HG03558 (cell line): ENCODE results near the gene CIBAR2.
"Not testable (repeated sequence)": the region's sequence is repeated elsewhere in the genome, so short reads cannot be mapped to it uniquely, and the experiment has no call there.

Experiments
- ATAC-seq: cut with Tn5 transposase; IDR thresholded peaks from one replicate; pipeline ENCODE4 v1.9.1; 2021; ENCODE audit warnings: moderate number of reproducible peaks; ENCODE audit not compliant: unreplicated experiment; ENCODE audit errors: extremely low read depth

CIBAR2 gene

DNA sequence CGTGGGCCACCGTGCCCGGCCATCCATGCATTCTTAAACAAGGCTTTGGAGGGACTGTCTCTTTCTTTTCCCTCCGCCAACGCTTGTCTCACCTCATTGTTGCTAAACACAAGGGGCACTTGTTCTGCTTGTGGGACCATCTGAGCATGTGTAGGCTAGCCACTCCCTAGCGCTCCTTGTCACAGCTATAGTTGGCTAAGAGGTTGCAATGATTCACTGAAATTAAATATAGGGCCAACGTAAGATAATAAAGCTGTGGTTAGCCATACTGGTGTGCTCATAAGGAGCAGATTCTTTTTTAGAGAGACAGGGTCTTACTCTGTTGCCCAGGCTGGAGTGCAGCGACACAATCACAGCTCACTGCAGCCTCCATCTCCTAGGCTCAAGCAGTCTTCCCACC is 43.5 kb downstream of the CIBAR2 start:
- ATAC-seq = no peak

DNA sequence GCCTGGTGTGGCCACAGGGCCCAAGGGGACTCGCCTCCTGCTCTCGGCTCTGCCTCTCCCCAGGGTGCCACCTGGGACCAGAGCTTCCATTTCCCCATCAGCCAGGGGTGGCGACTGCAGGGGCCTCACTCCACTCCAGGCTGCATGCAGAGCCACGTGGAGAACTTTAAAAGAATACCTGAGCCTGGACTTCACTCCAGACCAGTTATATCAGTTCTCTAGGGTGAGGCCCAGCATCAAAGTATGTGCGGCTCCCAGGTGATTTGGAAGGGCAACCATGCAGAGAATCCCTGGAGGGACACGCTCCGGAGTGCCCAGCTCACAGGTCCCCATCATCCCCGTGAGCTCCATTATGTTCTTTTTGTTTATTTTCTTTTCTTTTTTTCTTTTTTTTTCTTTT is 44.8 kb downstream of the CIBAR2 start:
- ATAC-seq = no peak

DNA sequence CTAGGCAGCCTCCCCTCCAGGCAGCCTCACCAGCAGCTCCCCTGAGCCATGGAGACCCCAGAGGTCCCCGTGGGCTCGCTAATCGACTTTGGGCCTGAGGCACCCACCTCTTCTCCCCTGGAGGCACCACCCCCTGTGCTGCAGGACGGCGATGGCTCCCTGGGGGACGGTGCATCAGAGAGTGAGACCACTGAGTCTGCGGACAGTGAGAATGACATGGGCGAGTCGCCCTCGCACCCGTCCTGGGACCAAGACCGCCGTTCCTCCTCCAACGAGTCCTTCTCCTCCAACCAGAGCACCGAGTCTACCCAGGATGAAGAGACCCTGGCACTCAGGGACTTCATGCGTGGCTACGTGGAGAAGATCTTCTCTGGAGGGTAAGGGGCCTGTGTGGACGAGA is 45.2 kb downstream of the CIBAR2 start:
- ATAC-seq = no peak

DNA sequence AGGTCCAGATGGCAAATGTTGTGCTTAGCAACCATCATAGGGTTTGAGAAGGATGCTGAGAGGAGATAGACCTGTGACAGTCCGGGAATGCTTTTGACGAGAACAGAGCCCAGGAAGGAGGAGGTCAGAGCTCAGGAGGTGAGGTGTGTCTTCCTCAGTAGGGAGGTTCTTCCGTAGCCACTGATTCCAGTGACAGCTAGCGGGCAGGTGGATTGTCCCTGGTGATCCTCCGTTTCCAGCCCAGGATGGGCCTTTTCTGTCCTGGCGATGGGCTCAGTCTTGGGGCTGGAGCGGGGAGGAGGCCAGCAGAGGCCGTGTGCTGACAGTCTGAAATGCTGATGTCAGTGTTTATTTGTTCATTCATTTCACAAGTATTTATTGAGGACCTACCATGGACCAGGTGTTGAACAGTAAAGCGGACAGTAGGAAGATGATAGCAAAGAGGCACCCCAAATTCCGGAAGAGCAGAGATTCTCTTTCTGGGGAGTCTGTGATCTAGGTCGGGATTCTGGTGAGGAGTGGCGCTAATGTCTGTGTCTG is 45.9 kb downstream of the CIBAR2 start:
- no peak for ATAC-seq

DNA sequence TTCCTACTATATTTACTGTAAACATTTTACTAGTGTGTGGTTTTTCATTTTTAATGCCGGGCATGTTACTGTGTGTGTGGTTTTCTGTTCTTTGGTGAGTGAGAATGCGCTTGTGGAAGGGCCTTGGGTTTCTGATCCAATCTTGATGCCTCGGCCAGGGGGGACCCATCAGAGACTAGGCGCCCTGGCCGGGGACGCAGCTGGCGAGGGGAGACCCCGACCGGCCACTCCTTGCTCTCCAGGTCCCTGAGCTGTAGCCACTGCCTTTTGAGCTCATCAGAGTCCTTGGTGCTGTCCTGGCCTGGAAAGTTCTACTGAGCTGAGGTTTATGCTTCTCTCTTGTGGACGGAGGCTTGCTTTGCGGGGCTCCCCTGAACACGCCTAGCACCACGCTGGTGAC is 47.2 kb downstream of the CIBAR2 start:
- ATAC-seq = no peak

DNA sequence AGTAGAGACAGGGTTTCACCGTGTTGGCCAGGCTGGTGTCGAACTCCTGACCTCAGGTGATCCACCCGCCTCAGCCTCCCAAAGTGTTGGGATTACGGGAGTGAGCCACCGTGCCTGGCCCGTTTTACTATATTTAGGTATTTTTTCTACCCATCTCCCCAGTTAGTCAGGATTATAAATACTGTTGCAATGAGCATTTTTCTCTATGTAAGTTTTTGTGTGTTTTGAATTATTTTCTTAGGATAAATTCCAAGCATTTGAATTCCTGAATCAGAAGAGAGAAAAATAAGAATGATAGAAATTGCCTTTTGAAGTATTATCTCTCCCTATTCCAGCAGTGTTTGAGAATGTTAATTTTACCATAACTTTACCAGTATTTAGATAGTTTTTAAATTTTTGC is 48.1 kb downstream of the CIBAR2 start:
- ATAC-seq = no peak

DNA sequence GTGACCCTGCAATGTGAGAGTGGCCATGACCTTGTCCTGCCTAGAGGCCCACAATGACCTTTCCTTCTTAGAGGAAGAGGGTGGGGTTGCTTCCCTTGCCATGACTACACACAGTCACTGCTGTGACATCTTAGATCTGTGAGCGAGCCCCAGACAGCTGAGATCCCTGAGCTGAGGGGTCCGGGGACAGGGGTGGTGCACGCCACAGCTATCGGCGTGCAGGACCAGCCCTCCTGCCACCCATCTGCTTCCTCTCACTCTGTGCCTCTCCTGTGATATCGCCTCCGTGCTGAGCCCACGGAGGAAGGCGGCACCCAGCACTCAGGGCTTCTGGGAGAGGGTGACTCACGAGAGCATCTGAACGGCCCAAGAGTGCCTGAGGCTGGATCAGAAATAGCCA is 49.4 kb downstream of the CIBAR2 start:
- ATAC-seq = no peak

DNA sequence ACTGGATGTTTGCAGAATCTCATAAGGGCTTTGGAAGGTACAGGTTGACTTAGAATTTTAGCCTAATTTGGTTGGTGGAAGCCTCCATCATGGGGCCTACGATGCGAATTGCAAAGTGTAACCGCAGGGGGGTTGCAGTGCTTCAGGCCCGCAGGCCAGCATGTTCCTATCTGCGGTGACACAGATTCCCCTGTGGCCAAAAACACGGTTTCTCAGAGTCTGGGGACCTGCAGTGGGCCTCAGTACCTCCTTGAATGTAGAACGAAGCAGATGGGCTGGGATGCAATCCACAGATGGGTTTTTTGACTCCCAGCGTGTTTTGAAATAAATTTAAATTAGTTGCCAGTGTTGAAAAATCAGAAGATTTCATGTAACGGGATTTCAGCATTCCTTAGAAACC is 49.9 kb downstream of the CIBAR2 start:
- no peak for ATAC-seq

DNA sequence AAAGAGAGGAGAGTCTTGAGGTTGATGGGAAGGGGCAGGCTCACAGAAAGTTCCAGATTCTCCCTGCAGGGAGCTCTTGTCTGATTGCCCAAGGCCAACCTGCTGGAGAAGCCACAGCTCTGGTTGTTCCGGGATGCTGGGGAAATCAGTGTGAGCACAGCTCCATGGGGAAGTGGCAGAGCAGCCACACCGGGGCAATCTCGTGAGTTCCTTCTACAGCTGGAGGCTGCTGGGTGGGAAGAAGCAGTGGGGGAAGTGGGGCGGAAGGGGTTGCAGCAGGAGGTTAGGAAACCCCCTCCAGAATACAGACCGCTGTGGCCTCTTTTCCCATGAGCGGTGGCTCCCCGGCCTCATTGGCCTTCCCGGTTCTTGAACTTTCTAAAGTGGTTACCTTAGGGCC is 50.7 kb downstream of the CIBAR2 start:
- ATAC-seq = no peak

DNA sequence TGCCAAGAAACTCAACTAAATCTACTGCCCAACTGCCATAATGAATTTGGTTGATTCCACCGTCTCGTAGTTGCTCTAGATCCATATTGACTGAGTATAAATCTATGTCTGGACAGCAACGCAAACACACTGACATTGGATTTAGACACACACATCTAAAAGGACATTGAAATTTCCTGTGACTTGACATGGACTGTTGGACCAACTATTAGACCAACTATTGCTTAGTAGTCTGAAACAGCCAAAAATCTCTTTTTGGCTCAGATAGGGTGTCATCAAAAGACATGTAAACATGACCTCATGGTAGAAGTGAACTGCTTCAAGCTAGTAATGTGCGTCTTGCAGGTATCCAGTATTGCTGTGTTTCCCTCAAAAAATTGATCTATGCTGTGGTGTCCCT is 53.4 kb downstream of the CIBAR2 start:
- ATAC-seq = no peak

DNA sequence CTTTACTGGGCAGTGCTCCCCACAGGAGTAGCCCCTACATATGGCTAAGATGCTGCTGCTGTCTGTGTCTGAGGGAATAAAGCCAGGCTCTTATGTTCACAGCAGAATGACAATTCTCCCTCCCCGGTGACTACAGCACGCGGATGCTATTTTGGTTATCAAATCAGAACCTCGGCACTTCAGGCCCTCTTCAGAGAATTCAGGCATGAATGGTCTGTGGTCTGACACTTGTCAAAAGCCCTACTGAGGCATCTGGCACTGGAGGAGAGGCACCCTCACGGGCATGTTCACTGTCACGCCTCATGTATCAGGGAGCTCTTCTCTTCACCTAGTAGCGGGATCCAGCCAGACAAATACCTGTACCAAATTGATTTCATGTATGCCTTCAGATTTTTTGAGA is 54.3 kb downstream of the CIBAR2 start:
- no peak for ATAC-seq

DNA sequence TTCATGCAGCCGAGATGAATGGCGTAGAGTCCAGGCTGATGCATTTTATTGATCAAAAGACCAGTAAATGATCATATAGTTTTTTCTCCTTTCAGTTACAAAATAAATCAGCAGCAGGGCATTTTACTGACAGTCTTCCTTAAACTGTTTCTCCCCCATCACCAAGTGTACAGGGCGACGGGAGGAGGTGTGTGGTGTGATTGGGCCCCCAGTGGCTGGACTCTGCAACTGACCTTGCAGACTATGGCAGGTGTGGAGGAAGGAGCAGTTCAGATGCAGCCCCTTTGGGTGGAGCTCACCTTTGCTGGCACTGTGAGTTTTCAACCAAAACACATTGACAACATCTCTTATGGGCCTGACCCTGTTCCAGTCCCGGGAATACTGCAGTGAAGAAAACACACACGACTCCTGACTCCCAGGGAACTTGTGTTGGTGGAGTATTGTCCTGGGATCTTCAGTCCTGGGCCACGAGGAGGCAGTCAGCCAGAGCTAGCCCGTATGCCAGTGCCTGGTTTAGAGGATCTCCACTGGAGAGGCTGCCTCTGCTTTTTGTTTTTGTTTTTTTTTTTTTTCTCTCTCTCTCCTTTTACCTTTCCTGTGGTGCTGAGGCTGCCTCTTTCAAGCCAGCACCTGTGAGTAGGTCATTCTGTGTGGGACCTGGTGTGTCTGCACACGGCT is 54.9 kb downstream of the CIBAR2 start:
- ATAC-seq = no peak

DNA sequence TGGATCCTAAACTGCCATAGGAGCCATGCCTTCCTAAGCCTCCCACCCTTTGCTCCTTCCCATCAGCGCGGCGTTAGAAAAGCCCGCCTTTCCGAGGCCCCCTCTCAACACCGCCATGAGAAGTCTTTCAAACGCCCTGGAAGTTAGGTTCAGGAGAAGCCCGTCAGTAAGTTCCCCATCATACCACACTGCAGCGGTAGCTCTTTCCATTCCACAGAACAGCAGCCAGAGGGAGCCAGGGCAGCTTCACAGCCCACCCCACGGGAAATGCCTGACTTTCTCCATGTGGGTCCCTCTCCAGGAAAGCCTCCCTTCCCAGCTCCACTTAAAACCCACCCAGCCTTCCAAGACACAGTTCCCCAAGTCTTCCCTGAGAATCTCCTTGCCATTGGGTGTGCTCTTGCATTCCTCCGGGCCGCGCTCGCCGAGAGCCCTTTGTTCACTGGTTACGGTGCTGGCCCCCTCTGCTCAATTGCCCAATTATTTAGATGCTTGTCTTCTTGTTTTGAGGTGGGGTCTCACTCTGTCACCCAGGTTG is 56.0 kb downstream of the CIBAR2 start:
- ATAC-seq = no peak

DNA sequence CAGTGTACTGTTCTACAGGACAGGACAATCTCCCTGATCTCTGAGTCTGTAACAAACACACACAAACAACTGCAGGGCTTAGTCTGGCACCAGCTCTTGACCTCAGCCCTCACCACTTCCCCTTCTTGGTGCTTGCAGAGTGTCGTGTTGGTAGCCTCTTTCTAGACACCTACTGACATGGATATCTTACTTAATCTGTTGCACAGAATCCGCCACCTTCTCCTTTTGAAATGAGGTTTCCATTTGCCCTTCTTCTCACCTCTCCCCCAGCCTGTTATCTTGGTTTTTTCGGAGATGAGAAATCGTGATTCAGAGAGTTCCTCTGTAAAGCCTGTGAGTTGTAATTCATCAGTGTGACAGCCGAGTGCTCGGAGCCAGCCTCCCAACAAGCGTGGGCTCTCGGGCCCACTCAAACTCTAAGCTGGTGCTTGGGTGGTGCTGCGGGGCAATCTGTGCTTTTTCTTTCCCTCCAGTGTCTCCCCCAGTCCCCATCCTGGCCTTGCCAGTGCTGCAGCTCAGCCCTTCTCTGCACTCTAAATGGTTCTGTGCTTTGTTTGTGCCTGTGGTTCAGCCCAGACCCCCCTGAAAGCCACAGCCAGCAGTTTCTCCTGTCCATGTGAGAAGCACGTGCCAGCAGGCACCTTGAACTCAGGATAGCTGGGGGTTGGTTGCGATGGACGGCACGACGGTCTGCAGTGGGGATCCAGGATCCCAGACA is 56.6 kb downstream of the CIBAR2 start:
- ATAC-seq = no peak

DNA sequence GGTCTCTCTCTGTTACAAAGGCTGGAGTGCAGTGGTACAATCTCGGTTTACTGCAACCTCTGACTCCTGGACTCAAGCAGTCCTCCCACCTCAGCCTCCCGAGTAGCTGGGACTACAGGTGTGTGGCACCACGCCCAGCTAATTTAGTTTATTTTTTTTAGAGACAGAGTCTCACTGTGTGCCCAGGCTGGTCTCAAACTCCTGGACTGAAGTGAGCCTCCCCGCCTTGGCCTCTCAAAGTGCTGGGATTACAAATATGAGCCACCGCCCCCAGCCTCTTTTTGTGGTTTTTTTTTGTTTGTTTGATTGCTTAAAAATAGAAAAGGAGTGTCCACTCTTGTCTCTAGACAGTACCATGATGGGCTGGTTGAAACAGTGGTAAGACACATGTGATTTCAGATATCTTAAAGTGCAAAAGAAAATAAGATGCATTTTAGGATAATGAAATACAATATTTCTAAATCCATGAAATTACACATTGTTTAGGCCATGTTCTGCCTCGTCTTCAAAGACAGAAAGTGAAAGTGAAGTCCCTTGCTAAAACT is 57.3 kb downstream of the CIBAR2 start:
- ATAC-seq = no peak

DNA sequence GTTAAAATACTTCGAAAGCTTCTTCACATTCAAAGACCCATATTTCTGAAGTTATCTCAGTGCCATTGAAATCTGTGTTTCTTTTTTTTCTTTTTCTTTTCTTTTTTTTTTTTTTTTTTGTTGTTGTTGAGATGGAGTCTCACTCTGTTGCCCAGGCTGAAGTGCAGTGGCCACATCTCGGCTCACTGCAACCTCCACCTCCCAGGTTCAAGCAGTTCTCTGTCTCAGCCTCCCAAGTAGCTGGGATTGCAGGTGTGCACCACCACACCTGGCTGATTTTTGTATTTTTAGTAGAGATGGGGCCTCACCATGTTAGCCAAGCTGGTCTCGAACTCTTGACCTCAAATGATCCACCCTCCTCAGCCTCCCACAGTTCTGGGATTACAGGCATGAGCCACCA is 58.0 kb downstream of the CIBAR2 start:
- not testable (repeated sequence) for ATAC-seq

DNA sequence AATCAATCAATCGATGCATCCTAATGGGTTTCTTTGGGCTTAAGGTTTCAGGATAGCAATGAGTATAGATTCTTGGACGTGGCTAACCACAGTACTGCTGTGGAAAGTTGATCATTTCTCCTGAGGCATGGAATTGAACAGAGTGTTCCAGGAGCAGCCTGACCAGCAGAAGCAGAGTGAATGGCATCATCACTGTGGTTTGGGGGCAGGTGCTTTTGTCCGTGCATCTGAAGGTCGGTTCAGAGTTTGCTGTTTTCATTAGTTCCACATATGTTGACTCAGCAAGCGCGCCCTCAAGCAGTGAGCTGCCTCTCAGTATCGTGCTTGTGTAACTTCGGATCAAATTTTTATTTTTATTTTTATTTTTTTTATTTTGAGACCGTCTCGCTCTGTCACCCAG is 59.7 kb downstream of the CIBAR2 start:
- ATAC-seq = no peak

DNA sequence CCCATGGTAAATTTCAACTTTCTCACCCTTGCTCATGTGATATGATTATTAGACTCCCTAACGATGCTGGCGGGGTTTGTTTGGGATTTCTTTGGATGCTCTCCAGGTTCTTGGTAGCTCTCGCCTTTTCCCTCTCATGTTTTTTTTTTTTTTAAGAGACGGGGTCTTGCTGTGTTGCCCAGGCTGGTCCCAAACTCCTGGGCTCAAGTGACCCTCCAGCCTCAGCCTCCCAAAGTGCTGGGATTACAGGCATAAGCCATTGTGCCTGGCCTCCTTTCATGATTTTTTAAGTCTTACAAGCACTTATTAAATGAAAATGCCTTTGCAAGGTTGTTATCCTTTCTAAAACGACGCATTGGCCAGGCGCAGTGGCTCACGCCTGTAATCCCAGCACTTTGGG is 60.6 kb downstream of the CIBAR2 start:
- no peak for ATAC-seq

DNA sequence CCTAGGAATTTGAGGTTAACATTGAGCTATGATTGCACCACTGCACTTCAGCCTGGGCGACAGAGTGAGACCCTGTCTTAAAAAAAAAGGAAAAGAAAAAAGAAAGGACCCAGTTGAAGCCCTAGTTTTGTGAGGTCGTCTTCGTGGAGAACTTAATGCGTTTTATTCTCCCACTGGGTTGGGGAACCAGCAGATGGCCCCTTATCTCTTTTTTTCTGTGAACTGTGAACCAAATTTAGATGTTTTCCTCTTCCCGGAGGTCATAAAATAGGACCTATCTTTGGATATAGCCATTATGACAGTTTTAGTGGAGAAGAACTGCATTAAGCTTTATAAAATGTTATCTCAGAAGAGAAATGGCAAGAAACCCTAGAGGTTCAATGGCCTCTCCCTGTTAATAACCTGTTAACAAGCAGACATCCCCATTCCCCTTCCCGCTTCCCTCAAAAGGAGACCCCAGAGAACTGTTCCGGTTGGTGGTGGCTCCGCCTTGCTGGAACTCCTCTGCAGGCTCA is 61.1 kb downstream of the CIBAR2 start:
- no peak for ATAC-seq

DNA sequence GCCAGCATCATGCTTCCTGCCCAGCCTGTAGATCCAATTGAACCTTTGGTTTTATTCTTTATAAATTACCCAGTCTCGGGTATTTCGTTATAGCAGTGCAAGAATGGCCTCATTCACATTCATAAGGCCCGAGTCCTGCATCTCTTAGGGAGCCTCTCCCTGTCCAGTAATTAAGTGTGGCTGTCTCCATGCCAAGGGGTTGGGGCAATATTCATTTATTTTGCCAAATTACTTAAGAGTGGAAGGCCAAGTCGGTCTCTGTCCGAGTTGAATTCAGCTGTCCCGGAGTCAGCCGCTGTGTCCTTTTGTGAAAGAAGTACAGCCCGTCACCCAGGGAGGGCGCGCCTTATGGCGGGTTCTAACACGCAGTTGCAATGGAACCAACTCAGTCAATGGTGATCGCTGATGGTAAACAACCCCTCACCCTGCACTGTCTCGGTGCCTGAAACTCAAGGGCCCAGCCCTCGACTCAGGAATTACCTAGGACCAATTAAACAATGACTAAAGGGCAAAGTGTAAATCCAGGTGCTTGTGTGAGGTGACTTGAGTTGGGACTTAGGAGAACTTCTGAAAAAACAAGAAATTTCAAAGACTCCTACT is 62.5 kb downstream of the CIBAR2 start:
- no peak for ATAC-seq
